Right ventricle myocardium inferior (tissue), 1 donor: ENCODE results near the gene FAM9A. TPM values are rescaled to one million over a fixed set of nuclear protein-coding genes. Genes with fewer than 3 reads are reported as not detected.
"Not testable (repeated sequence)": the region's sequence is repeated elsewhere in the genome, so short reads cannot be mapped to it uniquely, and the experiment has no call there.

Experiments used
- ATAC-seq: fragments of 200-7000 bp; cut with Tn5 transposase; one replicate; pipeline ENCODE4 v1.9.1; 2020; ENCODE audit warnings: mild to moderate bottlenecking, moderate library complexity
- DNase-seq: peaks from one replicate; pipeline ENCODE4 v3.0.0; 2021; ENCODE audit errors: missing footprints
- intact Hi-C: fragments of 100-400 bp; cut with DNase I; formaldehyde crosslinking; loops from one replicate; pipeline ENCODE4 v1.11.0; 2022
- total RNA-seq: library from RNA; stranded (reverse); fragmentation: NEBNext Ultra II Directional; extraction: Animal tissue kit (Norgen Biotek cat#: 25700); gene quantifications from one replicate; pipeline ENCODE4 v1.2.1, GENCODE V29; 2021
- donor health status: DM: no; HTN: yes; CAD: no; lungs with severe emphysema.

The FAM9A gene
- total RNA-seq, 1 donor from 2014 or later, result not detected

DNA sequence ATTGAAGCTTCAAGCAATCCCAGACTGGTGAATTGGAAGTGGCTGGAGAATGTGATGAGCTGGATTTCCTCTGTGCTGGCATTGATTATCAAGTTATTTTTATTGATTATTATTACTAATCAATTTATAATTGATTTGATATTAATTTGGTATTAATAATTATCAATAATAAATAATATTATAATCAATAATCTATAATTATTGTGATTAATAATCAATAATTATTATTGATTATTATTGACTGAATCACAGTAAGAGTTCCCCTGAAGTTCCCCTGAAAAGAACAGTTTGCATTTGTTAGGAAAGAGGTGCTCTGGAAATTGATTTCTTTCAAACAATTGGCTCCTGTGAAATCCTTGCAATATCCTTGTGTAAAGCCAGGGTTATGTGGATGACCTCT is 7.5 kb upstream of the FAM9A start:
- no peak for DNase-seq
- intact Hi-C loops, result no loop called here
- no peak for ATAC-seq

DNA sequence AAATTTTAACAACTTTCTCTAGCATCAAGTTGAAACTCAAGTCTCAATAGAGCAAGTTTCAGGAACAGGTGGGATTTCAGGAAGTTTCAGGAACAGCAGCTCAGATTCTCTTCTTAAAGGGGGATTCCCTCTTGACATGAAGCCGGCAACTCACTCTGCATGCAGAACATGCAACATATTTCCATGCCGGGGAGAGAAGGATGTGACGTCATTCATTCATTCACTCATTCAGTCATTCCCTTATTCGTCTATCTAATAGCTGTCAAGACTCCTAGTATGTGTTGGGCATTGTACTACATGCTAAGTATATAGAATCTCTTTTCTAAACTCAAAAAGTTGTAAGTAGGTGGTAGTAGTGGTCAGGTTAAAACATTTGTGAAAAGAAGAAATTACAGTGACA is 4.8 kb upstream of the FAM9A start:
- intact Hi-C loops, result no loop called here
- ATAC-seq (no peak), DNase-seq (no peak)

DNA sequence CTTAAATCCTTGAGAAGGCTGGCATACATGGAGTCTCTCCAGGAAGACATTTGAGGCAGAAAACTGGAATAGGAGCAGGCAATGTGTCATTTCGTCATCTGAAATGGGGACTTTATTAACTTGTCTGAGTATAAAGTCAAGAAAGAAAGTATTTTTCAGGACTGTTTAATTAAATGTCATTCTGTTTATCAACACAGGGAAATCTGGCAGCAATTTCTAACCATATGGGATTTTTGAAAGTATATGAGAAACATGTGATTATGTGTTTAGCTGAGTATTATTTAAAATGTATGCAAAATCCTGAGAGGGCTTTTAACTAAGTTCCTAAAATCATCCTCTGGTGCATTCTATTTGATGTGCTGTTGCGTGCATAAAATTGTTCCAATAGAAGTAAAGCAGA is 3.9 kb upstream of the FAM9A start:
- intact Hi-C loops, result no loop called here

DNA sequence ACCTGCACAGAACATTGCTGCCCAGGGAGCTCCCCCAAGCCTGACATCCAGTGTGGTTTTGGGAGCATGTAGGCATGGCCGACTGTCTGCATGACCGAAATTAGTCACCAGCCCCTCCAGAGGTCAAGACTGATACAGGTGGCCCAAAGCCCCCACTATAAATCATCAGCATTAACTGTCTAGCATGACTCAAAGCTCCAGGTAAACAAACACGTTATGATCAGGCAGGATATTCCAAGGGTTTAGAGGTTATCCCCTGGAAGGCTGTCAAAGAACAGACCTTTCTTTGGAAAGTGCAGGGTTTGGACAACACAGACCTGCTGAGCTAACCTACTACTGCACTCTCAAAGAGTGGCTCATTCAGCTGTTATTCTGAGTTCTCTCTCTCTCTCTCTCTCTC is 2.1 kb upstream of the FAM9A start:
- ATAC-seq (no peak), DNase-seq (no peak)
- intact Hi-C loops, result no loop called here

More for the DNA sequence above, 3.9 kb upstream of the FAM9A start:
- ATAC-seq, result no peak
- no peak for DNase-seq

DNA sequence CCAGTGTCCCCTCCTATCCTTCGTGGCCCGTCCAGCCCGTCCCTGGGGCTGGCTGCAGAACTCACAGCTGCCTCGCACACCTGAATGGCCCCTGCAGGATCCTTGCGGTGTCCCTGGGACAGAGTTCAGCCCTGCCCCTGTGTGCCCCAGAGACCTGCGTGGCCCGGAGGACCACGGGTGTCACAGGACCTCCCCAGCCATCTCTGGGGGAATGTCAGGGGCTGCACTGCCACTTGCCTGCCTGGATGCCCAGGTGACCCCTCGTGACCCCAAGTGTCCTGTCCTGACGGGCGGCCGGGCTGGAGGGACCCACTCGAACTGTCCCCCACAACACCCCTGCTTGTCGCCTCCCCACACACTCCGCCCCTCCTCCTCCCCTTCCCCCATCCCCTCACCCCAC is 832 bp downstream of the FAM9A start:
- DNase-seq, intact Hi-C loops, ATAC-seq: not testable (repeated sequence)

DNA sequence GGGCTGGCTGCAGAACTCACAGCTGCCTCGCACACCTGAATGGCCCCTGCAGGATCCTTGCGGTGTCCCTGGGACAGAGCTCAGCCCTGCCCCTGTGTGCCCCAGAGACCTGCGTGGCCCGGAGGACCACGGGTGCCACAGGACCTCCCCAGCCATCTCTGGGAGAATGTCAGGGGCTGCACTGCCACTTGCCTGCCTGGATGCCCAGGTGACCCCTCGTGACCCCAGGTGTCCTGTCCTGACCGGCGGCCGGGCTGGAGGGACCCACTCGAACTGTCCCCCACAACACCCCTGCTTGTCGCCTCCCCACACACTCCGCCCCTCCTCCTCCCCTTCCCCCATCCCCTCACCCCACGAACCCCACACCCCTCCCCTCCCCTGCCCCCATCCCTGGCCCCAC is 1.9 kb downstream of the FAM9A start:
- intact Hi-C loops, DNase-seq, ATAC-seq: not testable (repeated sequence)

DNA sequence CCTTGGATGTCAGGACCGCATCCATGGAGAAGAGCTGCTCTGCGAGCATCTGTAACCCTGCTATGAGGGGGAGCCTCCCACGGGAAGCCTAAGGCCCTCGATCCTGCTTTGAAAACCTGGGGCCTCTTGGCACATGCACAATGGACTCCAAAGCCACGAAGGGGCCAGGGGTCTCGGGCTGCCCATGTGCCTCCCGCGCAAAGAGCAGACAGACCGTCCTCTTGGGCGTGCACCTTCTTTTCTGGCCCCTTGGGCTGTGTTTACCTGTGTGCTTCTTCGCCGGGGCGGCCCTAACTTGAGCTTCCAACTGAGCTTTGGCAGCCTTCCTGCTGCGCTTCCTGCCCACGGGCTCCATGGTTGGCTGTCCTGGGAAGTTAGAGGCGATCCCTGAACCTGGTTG is 2.5 kb downstream of the FAM9A start:
- intact Hi-C loops, ATAC-seq, DNase-seq: not testable (repeated sequence)

DNA sequence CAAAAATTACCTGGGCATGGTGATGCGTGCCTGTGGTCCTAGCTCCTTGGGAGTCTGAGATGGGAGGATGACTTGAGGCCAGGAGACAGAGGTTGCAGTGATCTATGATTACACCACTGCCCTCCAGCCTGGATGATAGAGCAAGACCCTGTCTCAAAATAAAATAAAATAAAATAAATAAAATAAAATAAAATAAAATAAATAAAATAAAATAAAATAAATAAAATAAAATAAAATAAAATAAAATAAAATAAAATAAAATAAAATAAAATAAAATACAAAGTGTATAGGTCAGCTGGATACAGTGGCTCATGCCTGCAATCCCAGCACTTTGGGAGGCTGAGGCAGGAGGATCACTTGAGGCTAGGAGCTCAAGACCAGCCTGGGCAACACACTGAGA is 14.1 kb downstream of the FAM9A start:
- DNase-seq, ATAC-seq, intact Hi-C loops: not testable (repeated sequence)

DNA sequence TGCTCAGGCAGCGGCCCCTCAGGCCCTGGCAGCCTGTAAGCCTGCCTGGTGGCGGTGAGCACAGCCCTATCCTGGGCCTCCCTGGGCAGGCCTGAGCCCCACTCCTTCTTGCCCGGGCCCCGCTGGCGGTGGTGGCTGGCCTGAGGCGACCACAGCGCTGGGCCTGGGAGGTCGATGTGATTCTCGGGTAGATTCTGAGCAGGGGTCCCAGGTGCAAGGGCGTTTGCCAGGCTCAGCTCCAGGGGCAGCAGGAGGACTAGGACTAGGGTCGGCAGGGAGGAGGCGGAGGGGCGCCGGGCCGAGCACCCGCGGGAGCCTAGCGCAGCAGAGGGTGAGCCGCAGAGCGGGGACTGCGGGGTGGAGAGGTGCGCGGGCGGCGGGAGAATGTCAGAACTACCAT is 17.0 kb downstream of the FAM9A start:
- ATAC-seq (no peak), DNase-seq (no peak)
- intact Hi-C loops, result no loop called here

DNA sequence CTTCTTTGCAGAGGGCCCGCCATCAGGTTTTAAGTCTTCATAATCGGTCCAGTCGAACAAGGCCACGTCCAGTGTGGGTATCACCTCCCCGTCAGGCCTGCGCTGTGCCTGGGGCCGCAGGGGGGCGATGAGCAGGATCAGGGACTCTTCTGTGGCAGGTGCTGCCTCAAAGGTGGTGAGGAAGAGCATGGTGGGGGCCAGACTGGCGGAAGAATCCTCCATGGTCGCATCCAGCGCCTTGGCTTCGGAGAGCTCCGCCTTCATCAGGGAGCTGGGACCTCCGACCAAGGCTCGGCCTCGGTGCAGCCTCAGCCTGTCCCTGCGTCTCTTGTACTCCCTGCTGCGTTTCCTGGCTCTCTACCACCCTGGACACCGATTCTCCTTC is 17.5 kb downstream of the FAM9A start:
- DNase-seq, result no peak
- intact Hi-C loops, result no loop called here
- ATAC-seq, result no peak

DNA sequence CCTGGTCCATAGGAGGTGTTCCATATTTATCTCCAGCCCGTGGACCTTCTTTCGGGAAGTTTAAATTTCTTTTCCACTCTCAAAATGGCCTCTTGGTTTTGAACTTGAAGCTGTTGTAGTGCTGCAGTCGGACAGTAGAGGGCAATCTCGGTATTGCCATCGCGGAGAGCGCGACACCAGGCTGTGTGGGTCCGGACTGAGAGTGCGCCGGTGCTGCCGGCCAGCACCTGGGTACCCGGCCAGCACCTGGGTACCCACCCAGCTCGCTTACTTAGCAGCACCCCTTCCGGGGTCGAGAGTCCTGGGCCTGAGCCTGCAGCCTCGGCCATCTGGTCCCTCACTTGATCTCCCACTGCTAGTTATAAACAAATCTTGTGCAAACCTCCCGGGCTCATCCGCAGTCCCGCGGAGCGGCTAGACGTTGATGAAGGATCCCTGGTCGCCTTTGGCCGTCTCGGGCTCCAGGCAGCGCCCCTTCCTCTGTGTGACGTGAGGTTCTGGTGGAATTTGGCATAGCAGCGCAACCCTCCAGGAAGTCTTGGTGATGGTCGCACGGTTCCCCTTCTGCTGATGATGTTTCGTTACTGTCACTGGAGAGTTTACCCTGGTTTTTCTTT is 18.0 kb downstream of the FAM9A start:
- DNase-seq (peak; percentile 60), ATAC-seq (no peak)
- intact Hi-C loops, result no loop called here

DNA sequence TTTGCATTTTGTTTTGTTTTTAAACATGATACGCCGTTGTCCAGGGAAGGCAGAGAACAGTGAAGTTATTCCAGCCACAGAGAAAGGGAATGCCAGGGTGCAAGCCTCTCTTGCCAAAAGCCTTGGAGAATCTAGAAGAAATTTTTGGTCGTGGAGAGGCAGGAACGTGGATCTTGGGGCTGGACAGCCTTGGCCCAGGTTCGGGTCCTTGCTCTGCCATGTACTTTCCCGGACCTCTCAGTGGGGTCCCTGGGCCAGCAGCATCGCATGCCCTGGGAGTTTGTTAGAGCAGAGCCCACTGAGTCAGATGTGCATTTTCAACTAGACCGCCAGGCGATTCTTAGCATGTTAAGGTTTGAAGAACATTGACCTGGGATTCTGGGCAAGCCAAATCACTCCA is 18.6 kb downstream of the FAM9A start:
- DNase-seq (no peak), ATAC-seq (no peak)
- intact Hi-C loops, result no loop called here

DNA sequence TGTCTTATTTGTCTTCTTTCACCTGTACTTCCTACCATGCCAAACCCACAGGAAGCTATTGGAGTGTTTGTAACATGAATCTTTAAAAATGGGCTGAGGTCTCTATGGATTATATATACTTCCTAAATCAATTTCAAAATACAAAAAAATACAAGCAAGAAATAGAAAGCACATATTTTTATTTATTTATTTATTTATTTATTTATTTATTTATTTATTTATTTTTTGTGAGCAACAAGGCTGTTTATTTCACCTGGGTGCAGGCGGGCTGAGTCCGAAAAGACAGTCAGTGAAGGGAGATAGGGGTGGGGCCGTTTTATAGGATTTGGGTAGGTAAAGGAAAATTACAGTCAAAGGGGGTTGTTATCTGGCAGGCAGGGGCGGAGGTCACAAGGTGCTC is 19.3 kb downstream of the FAM9A start:
- intact Hi-C loops, DNase-seq, ATAC-seq: not testable (repeated sequence)

DNA sequence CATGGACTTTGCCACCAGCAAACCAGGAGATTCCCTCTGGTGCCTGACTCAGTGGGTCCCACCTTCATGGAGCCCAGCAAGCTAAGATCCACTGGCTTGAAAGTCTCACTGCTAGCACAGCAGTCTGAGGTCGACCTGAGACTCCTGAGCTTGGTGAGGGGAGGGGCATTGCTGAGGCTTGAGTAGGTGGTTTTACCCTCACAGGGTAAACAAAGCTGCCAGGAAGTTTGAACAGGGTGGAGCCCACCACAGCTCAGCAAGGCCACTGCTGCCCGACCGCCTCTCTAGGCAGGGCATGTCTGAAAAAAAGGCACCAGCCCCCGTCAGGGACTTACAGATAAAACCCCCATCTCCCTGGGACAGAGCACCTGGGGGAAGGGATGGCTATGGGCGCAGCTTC is 28.1 kb downstream of the FAM9A start:
- ATAC-seq, result no peak
- intact Hi-C loops, result no loop called here
- no peak for DNase-seq

DNA sequence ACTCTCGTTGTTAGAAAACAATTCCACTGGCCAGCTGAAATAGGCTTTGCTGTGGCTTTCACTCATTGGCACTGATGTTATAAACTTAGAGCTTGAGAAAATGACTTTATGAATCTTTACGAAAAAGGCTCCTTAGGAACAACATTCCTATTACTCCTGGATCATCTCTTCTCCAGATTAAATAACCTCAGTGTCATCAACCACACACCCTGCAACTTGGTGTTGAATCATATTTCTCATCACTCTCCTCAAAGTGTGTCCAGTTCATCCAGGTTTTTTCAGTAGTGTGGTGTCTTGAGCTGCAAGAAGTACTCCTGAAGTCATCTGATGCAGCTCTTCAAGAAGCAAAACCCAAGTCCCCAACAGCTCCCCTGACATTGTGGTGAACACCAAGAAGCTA is 41.2 kb downstream of the FAM9A start:
- DNase-seq (no peak), ATAC-seq (no peak)
- intact Hi-C loops, result no loop called here

DNA sequence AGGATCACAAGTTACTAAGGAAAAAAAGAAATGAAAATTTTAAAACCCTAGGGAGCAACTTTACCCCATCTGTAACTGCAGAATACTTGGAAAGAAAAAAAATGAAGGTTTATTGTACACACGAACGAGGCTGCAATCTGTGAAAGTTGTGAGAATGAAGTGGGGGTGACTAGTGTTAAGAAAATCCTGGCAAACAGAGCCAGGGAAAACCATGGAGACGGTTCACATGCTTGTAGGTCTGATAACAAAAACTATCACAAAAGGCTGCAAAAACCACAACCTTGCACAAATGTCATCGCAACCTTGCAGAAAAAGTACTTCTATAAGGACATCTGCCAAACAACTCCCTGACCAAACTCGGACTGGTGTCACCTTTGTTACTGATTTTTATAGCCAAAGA is 42.5 kb downstream of the FAM9A start:
- DNase-seq, intact Hi-C loops, ATAC-seq: not testable (repeated sequence)

DNA sequence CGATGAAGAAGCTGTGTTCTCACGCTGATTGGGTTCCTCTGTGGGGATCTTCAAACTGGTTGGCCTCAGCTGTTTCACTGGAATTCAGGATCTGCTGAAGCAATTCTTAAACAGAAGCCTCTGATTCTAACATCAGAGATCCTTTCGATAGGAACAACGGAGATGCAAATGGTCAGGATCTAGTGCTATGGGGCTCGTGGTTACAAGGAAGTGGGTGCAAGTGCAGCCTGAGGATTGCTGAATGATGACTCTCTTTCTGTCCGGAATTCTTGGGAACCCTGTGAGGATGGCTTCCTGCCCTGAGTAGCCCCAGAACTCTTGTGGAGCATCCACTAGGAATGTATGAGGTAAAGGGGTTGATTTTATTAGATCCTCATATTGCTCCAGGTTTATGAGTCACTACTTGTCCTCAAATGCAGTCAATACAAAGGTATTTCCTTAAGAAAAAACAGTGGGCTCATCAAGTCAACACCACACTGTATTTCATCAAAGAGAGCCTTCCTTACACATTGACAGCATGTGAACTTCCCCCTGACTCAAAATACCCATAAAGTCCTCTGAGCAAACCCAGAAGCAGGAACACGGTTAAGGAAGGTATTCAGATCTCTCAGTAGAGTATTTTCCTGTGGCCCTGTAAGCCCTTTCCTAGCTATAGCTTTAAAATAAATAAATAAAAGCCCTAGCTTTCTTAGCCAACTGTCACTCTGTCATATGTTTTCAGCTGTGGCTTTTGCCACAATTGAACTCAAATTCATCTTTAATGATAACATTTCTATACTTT is 43.4 kb downstream of the FAM9A start:
- intact Hi-C loops, ATAC-seq, DNase-seq: not testable (repeated sequence)

DNA sequence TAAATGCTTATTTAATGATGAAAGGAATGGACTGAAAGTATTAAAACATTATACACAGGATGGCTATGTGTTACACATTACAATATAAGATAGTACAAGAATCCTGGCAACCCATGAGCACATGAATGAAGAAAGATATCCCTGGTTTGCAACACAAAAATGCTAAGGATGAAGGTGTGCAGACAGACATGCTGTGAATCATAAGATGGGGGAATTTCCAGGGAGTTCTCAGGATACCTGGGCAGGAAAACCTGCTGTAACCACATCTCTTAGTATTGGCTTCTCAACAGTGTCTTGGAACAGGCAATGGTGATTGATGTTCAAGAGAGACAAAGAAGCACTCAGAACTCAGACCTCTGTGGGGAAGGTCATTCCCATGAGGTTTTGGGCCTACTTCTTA is 45.4 kb downstream of the FAM9A start:
- intact Hi-C loops, result no loop called here
- DNase-seq (no peak), ATAC-seq (no peak)

DNA sequence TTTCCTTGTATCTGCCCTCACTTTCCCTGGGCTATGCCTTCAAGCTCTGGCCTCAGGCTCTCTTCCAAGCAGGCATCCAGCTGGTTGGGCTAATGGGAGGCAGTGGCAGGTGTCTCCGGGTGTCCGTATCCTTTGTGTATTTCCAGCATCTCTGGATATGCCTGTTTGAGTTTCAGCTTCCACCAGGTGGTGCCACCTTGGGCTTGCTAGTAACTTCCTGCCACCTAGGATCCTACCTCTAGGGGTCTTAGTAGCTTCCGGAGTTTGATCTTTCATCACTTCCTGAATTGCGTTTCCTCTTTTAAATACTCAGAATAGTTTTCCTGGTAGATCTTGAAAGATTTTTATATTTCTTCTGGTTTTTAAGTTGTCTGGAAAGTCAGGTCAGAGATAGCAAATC is 46.1 kb downstream of the FAM9A start:
- no peak for DNase-seq
- intact Hi-C loops, result no loop called here
- ATAC-seq, result no peak

DNA sequence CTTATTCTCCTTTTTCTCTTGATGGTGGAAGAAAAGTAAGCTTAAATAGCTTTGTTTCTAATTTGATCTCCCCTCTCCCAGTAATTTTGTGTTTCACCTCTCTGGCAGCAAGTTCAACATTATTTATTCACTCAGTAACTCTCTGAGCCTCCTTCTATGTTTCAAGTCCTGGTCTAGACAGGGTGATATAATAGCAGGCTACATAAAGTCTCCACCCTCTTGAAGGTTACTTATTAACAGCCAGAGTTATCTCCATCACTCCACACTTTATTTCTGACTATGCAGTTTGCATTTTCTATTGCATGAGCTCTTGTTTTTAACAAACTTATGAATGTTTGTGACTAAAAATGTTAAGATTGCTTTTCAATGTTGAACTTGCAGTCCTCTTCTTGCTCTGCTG is 51.5 kb downstream of the FAM9A start:
- intact Hi-C loops, result loop anchor here (10.0 kb wide), 1 partner anchor 65 kb away; no protein-coding TSS in a partner anchor
- DNase-seq (no peak), ATAC-seq (no peak)
